CD8-positive, alpha-beta memory T cell (primary cell): ENCODE measurements around the gene EHMT2. TPM values are rescaled to one million over a fixed set of nuclear protein-coding genes. Genes with fewer than 3 reads are reported as not detected.
A peak's percentile ranks its signal among the peaks of the same experiment; 100 is the strongest.

Source experiments
- CTCF ChIA-PET: fragments of 350-600 bp; sonication (Branson Sonifier 250); formaldehyde crosslinking; loops from one replicate; lab custom pipeline; 2021; ENCODE audit warnings: antibody characterized with exemption; lab: Charles Lee
- POLR2A ChIA-PET: fragments of 350-600 bp; sonication (Branson Sonifier 250); formaldehyde crosslinking; loops from one replicate; lab custom pipeline; 2021; ENCODE audit warnings: antibody characterized with exemption; lab: Charles Lee
- DNase-seq, 5 donors: peaks; one replicate each; pipeline versions ENCODE4 v3.0.0 to v3.0.0-alpha.2; 2020 to 2022; ENCODE audit warnings: mixed read lengths in 1 of 5
- H3K27ac ChIP-seq: one replicate; pipeline ENCODE4 v1.7.0; 2013; ENCODE audit warnings: low read depth, mild to moderate bottlenecking, low read length, moderate library complexity
- H3K27me3 ChIP-seq: 2 replicates; pipeline ENCODE4 v1.7.0; 2013; ENCODE audit warnings: low read length, mild to moderate bottlenecking; ENCODE audit not compliant: insufficient read depth, poor library complexity, severe bottlenecking
- H3K36me3 ChIP-seq: 2 replicates; pipeline ENCODE4 v1.7.0; 2013; ENCODE audit warnings: mild to moderate bottlenecking, low read length, moderate library complexity; ENCODE audit not compliant: insufficient read depth
- H3K4me1 ChIP-seq: 2 replicates; pipeline ENCODE4 v1.7.0; 2013; ENCODE audit warnings: mild to moderate bottlenecking, low read length, moderate library complexity; ENCODE audit not compliant: insufficient read depth
- H3K4me3 ChIP-seq: 2 replicates; pipeline ENCODE4 v1.7.0; 2013; ENCODE audit warnings: mild to moderate bottlenecking, low read length
- H3K9me3 ChIP-seq: 2 replicates; pipeline ENCODE4 v1.7.0; 2013; ENCODE audit warnings: mild to moderate bottlenecking, low read length
- H3K27ac Mint-ChIP-seq, 8 donors: one replicate each; pipeline ENCODE4 v1.8.0; 2020 to 2021; ENCODE audit warnings: mixed read lengths in 8 of 8, mild to moderate bottlenecking in 6 of 8, inconsistent platforms in 3 of 8, moderate library complexity in 3 of 8
- H3K27me3 Mint-ChIP-seq, 2 donors: one replicate each; pipeline ENCODE4 v1.8.0; 2020 to 2021; ENCODE audit warnings: mixed read lengths in 2 of 2, mild to moderate bottlenecking in 1 of 2, moderate library complexity in 1 of 2
- H3K36me3 Mint-ChIP-seq, 3 donors: one replicate each; pipeline ENCODE4 v1.8.0; 2020 to 2021; ENCODE audit warnings: mixed read lengths in 3 of 3, inconsistent platforms in 1 of 3, mild to moderate bottlenecking in 1 of 3
- H3K4me1 Mint-ChIP-seq, 3 donors: one replicate each; pipeline ENCODE4 v1.8.0; 2020 to 2021; ENCODE audit warnings: mixed read lengths in 3 of 3, inconsistent platforms in 1 of 3, mild to moderate bottlenecking in 1 of 3
- H3K4me3 Mint-ChIP-seq, 7 donors: one replicate each; pipeline ENCODE4 v1.8.0; 2020 to 2021; ENCODE audit warnings: mixed read lengths in 7 of 7, mild to moderate bottlenecking in 6 of 7, moderate library complexity in 4 of 7, inconsistent platforms in 2 of 7
- H3K9me3 Mint-ChIP-seq, 5 donors: one replicate each; pipeline ENCODE4 v1.8.0; 2020 to 2022; ENCODE audit warnings: mixed read lengths in 5 of 5, mild to moderate bottlenecking in 3 of 5, moderate library complexity in 2 of 5, inconsistent platforms in 1 of 5
- polyA plus RNA-seq: library from polyadenylated mRNA; unstranded; fragments of 300-500 nt; fragmentation: Illumina TruSeq; gene quantifications from one replicate; pipeline ENCODE4 v1.2.3, GENCODE V29; 2021
- total RNA-seq, 2 experiments: library from RNA; stranded (reverse); gene quantifications; one replicate each; pipeline ENCODE4 v1.2.3, GENCODE V29; 2021

Gene EHMT2
- total and polyA plus RNA-seq, 3 experiments from 2014 or later = 51.6 to 72.4 (median 71.6) TPM

GRCh38 chr6:31886541-31886991 is 10.9 kb downstream of the EHMT2 start:
- Mint-ChIP-seq H3K27me3 (no peaks in the 10 kb centered on the region), H3K27ac (peak overlapping the region in 1 of 8 donors; percentile 48), H3K4me1 (peaks cover 0 to 3% (median 0%) of the 10 kb centered on the region in 3 donors), H3K9me3 (no peaks in the 10 kb centered on the region), H3K4me3 (no peak overlapping the region), H3K36me3 (peaks cover 5 to 89% (median 15%) of the 10 kb centered on the region in 3 donors)
- Histone ChIP-seq H3K4me3 (no peak overlapping the region), H3K36me3 (peaks cover 49% of the 10 kb centered on the region), H3K9me3 (no peaks in the 10 kb centered on the region), H3K4me1 (no peaks in the 10 kb centered on the region), H3K27me3 (no peaks in the 10 kb centered on the region), H3K27ac (no peak overlapping the region)
- ChIA-PET POLR2A (no interaction called here), CTCF (interaction anchor here (1.1 kb wide), 1 partner anchor 149 kb away, joined by 3 read pairs; no protein-coding TSS in a partner anchor)
- no peak for DNase-seq

DNA sequence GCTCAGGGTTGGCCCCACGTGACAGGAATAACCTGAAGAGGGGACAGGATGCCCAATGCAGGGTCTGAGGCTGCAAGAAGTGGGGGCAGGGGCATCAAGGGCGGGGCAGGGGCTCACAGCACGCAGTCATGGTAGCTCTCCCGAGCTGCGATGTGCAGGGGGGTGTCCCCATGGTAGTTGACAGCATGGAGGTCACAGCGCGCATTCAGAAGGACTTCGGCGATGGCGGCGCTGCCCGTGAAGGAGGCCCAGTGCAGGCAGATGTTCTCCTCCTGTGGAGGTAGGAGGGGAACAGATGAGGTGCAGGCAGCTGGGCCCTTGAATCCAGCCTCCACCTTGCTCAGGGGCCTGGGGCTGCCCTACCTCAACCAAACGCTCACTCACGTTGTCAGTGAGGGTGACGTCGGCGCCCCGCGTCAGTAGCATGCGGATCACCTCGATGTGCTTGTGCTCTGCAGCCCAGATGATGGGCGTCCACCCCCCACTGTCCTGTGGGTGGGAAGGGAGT is 12.9 kb downstream of the EHMT2 start:
- Mint-ChIP-seq H3K4me1 (peaks cover 0 to 2% (median 0%) of the 10 kb centered on the region in 3 donors), H3K36me3 (peaks cover 13 to 95% (median 19%) of the 10 kb centered on the region in 3 donors), H3K27me3 (no peaks in the 10 kb centered on the region), H3K9me3 (no peaks in the 10 kb centered on the region), H3K27ac (no peak overlapping the region), H3K4me3 (no peak overlapping the region)
- no peaks in the 10 kb centered on the region for H3K4me1 ChIP-seq
- ChIA-PET CTCF (interaction anchor here (1.2 kb wide), 1 partner anchor 18 kb away, joined by 3 read pairs; no protein-coding TSS in a partner anchor), POLR2A (no interaction called here)
- no peak for DNase-seq
- no peaks in the 10 kb centered on the region for H3K9me3 ChIP-seq
- peaks cover 47% of the 10 kb centered on the region for H3K36me3 ChIP-seq
- no peaks in the 10 kb centered on the region for H3K27me3 ChIP-seq
- H3K27ac ChIP-seq = no peak overlapping the region
- H3K4me3 ChIP-seq = no peak overlapping the region

DNA sequence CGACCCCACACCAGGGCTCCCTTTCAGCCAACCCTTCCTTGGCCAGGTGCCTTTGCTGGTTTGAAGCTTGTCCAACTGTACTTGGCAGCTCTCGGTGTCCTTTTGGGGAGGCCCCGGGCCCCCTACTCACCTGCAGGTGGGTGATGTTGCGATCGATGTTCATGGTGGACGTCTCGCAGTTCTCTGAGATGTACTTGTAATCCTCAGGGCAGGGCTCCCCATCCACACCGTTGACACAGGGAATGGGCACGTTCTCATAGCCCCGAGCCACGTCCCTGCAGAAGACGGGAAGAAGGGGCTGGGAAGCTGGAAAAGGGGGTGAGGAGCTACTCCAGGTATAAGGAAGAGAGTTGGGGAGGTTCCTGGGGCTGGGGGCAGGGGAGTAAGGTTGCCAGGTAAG is 13.8 kb downstream of the EHMT2 start:
- DNase-seq = no peak
- Histone ChIP-seq H3K4me1 (no peaks in the 10 kb centered on the region), H3K9me3 (no peaks in the 10 kb centered on the region), H3K27ac (no peak overlapping the region), H3K36me3 (peaks cover 38% of the 10 kb centered on the region), H3K4me3 (no peak overlapping the region), H3K27me3 (no peaks in the 10 kb centered on the region)
- ChIA-PET CTCF (interaction anchor here (0.9 to 1.2 kb wide), 3 partner anchors 15 to 154 kb away, joined by 3 to 4 read pairs (median 3); partner anchors contain the start of gene DDAH2), POLR2A (no interaction called here)
- Mint-ChIP-seq H3K27me3 (no peaks in the 10 kb centered on the region), H3K4me1 (peaks cover 0 to 2% (median 0%) of the 10 kb centered on the region in 3 donors), H3K4me3 (no peak overlapping the region), H3K27ac (no peak overlapping the region), H3K9me3 (no peaks in the 10 kb centered on the region), H3K36me3 (peaks cover 13 to 92% (median 17%) of the 10 kb centered on the region in 3 donors)

DNA sequence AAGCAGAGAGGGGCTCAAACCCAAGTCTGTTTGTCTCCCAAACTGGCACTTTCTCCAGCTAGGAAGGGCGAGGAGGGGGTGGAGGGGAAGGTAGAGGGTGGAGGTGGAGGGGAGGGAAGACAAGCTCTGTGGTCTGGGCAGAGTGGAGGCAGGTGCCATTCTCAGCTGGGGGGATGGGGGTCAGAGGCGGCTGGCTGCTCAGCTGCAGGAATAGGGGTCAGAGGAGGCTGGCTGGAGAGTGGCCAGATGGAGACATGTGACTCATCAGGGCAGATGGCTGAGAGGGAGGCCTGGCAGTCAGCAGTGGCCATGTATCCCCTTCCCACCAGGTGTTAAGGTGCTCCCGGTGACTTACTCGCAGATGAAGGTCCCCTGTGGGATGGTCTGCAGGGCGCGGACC is 15.2 kb downstream of the EHMT2 start:
- no peak for DNase-seq
- Mint-ChIP-seq H3K4me1 (peaks cover 0 to 2% (median 0%) of the 10 kb centered on the region in 3 donors), H3K9me3 (no peaks in the 10 kb centered on the region), H3K36me3 (peaks cover 13 to 79% (median 17%) of the 10 kb centered on the region in 3 donors), H3K27ac (no peak overlapping the region), H3K4me3 (no peak overlapping the region), H3K27me3 (no peaks in the 10 kb centered on the region)
- ChIA-PET POLR2A (no interaction called here), CTCF (no interaction called here)
- Histone ChIP-seq H3K4me1 (no peaks in the 10 kb centered on the region), H3K27ac (no peak overlapping the region), H3K4me3 (no peak overlapping the region), H3K36me3 (peaks cover 36% of the 10 kb centered on the region), H3K9me3 (no peaks in the 10 kb centered on the region), H3K27me3 (no peaks in the 10 kb centered on the region)

GRCh38 chr6:31881136-31881859 is 16.2 kb downstream of the EHMT2 start:
- no peaks in the 10 kb centered on the region for H3K9me3 ChIP-seq
- POLR2A ChIA-PET = interaction anchor here (0.6 kb wide), 1 partner anchor 283 kb away, joined by 4 read pairs; the partner anchor contains the start of gene EGFL8

GRCh38 chr6:31880616-31881015 is 16.9 kb downstream of the EHMT2 start:
- Mint-ChIP-seq H3K4me3 (no peak overlapping the region), H3K36me3 (peaks cover 8 to 62% (median 12%) of the 10 kb centered on the region in 3 donors)

More at GRCh38 chr6:31881136-31881859, 16.2 kb downstream of the EHMT2 start:
- Mint-ChIP-seq H3K9me3 (no peaks in the 10 kb centered on the region), H3K4me1 (peaks cover 0 to 2% (median 0%) of the 10 kb centered on the region in 3 donors), H3K4me3 (no peak overlapping the region), H3K27ac (peak overlapping the region in 3 of 8 donors; percentile 62 to 77 (median 75)), H3K27me3 (no peaks in the 10 kb centered on the region), H3K36me3 (peaks cover 12 to 69% (median 17%) of the 10 kb centered on the region in 3 donors)
- CTCF ChIA-PET = no interaction called here
- Histone ChIP-seq H3K27me3 (no peaks in the 10 kb centered on the region), H3K4me1 (no peaks in the 10 kb centered on the region), H3K27ac (no peak overlapping the region), H3K4me3 (no peak overlapping the region), H3K36me3 (peaks cover 31% of the 10 kb centered on the region)
- DNase-seq = no peak

DNA sequence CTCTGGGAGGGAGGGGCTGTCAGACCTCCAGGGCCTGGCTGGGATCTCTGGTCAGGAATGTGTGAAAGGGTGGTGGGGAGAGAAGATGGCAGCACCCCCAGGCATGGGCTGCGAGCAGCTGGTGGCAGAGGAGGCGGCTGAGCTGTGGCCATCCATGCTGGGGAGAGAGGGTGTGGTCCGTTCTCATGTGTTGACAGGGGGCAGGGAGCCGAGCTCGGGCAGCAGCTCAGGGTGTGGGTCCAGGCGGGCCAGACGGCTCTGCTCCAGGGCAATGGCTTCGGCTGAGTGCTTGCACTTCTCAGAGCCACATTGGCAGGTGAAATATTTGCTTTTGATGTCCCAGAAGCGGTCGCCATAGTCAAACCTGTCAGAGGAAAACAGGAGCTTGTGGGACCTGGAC is 17.6 kb downstream of the EHMT2 start:
- no peaks in the 10 kb centered on the region for H3K4me1 Mint-ChIP-seq
- H3K27ac Mint-ChIP-seq = no peak overlapping the region
- no peak overlapping the region for H3K27ac ChIP-seq
- no peaks in the 10 kb centered on the region for H3K4me1 ChIP-seq
- POLR2A ChIA-PET = no interaction called here
- no peak for DNase-seq
- no peaks in the 10 kb centered on the region for H3K27me3 ChIP-seq
- H3K9me3 ChIP-seq = no peaks in the 10 kb centered on the region
- H3K4me3 ChIP-seq = no peak overlapping the region
- no peaks in the 10 kb centered on the region for H3K27me3 Mint-ChIP-seq
- no peaks in the 10 kb centered on the region for H3K9me3 Mint-ChIP-seq
- no peak overlapping the region for H3K4me3 Mint-ChIP-seq
- H3K36me3 ChIP-seq = peaks cover 26% of the 10 kb centered on the region
- peaks cover 8 to 56% (median 9%) of the 10 kb centered on the region in 3 donors for H3K36me3 Mint-ChIP-seq
- CTCF ChIA-PET = no interaction called here

More at GRCh38 chr6:31880616-31881015, 16.9 kb downstream of the EHMT2 start:
- Histone ChIP-seq H3K4me1 (no peaks in the 10 kb centered on the region), H3K27ac (no peak overlapping the region), H3K36me3 (peaks cover 26% of the 10 kb centered on the region), H3K9me3 (no peaks in the 10 kb centered on the region), H3K27me3 (no peaks in the 10 kb centered on the region), H3K4me3 (no peak overlapping the region)
- no peak for DNase-seq
- no peaks in the 10 kb centered on the region for H3K9me3 Mint-ChIP-seq
- H3K27me3 Mint-ChIP-seq = no peaks in the 10 kb centered on the region
- CTCF ChIA-PET = no interaction called here
- no peak overlapping the region for H3K27ac Mint-ChIP-seq
- POLR2A ChIA-PET = no interaction called here
- H3K4me1 Mint-ChIP-seq = no peaks in the 10 kb centered on the region

DNA sequence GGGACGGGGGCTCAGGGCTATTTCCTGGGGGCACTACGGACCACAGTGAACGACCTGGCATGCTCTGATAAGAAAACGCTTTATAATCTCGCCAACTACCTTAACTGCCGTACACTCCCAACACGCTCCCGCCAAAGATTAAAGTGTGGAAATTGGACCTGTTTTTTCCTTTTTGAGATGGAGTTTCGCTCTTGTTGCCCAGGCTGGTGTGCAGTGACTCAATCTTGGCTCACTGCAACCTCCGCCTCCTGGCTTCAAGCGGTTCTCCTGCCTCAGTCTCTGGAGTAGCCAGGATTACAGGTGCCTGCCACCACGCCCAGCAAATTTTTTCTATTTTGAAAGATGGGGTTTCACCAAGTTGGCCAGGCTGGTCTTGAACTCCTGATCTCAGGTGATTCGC is 18.4 kb downstream of the EHMT2 start:
- Mint-ChIP-seq H3K4me3 (no peak overlapping the region), H3K27ac (no peak overlapping the region), H3K9me3 (no peaks in the 10 kb centered on the region), H3K36me3 (peaks cover 8 to 48% (median 9%) of the 10 kb centered on the region in 3 donors), H3K27me3 (no peaks in the 10 kb centered on the region), H3K4me1 (no peaks in the 10 kb centered on the region)
- DNase-seq = no peak
- Histone ChIP-seq H3K4me1 (no peaks in the 10 kb centered on the region), H3K4me3 (no peak overlapping the region), H3K9me3 (no peaks in the 10 kb centered on the region), H3K27ac (no peak overlapping the region), H3K27me3 (no peaks in the 10 kb centered on the region), H3K36me3 (peaks cover 26% of the 10 kb centered on the region)
- CTCF ChIA-PET = no interaction called here
- POLR2A ChIA-PET = no interaction called here
